ENCODE measurements around the gene KCTD18. TPM values are rescaled to one million over a fixed set of nuclear protein-coding genes. Genes with fewer than 3 reads are reported as not detected.

KCTD18 gene
- total and polyA plus RNA-seq, 2 of the 8 experiments (the other 6 are each of a cell fraction or from before 2014, with no cell fraction given) = 1.6 to 3.1 TPM

DNA sequence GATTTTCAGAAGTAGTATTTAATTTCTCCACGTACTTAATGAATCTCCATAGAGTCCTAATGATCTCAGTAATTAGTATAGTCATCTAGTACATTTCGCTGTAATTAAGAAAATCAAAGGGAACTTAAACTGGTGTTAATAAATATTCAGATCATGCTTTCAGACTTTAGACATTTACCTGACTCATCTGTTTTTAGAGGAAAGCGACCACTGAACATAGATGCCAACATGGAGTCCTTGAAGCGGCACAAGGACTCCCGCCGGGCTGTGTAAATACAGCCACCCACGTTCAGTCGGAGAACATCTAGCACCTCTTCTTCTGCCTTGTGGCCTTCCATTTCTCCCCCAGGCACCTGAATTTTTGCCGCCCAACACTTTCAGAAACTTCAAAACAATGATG is 3.2 kb downstream of the KCTD18 start (continued):
- TF ChIP-seq E2F6 (IDR thresholded peaks at IDR 0.05) (no peak), TCF12 (IDR thresholded peaks at IDR 0.05; ENCODE audit: low read depth, low read length) (no peak), NRF1 (IDR thresholded peaks at IDR 0.05; ENCODE audit: low read depth, low read length) (no peak), SP2 (IDR thresholded peaks at IDR 0.05; ENCODE audit: low read length) (no peak), RFX5 (IDR thresholded peaks at IDR 0.05; ENCODE audit: borderline replicate concordance, low read depth, low read length) (no peak), TBP (IDR thresholded peaks at IDR 0.05; ENCODE audit: low read depth, low read length) (no peak), EZH2 (IDR thresholded peaks at IDR 0.05; ENCODE audit: low read depth, low read length, severe bottlenecking) (no peak), CEBPB (IDR thresholded peaks at IDR 0.05; ENCODE audit: low read depth, low read length) (no peak)
